ENCODE measurements around the gene CIAO3. TPM values are rescaled to one million over a fixed set of nuclear protein-coding genes. Genes with fewer than 3 reads are reported as not detected.
"Not testable (repeated sequence)": the region's sequence is repeated elsewhere in the genome, so short reads cannot be mapped to it uniquely, and the experiment has no call there.

Gene CIAO3
- total RNA-seq, 1 experiment from 2014 or later, result 50.9 TPM

DNA sequence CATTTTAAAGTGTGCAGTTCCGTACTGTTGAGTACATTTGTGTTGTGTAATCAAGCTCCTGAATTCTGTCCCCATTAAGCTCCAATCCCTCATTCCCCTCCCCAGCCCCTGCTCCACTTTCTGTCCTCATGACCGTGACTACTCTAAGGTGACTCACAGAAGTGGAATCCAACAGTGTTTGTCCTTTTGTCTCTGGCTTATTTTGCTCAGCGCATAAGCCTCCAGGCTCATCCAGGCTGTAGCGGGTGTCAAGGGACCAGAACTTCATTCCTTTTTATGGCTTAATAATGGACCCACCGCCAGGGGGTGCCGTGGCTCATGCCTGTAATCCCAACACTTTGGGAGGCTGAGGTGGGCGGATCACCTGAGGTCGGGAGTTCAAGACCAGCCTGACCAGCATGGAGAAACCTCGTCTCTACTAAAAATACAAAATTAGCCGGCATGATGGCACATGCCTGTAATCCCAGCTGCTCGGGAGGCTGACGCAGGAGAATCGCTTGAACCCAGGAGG, 28.0 kb downstream of the CIAO3 start:
- H3K9me3 Mint-ChIP-seq, H3K36me3 Mint-ChIP-seq, POLR2A ChIA-PET, H3K4me3 Mint-ChIP-seq, ATAC-seq, H3K4me1 Mint-ChIP-seq: not testable (repeated sequence)
- TF ChIP-seq, protein P1, sequence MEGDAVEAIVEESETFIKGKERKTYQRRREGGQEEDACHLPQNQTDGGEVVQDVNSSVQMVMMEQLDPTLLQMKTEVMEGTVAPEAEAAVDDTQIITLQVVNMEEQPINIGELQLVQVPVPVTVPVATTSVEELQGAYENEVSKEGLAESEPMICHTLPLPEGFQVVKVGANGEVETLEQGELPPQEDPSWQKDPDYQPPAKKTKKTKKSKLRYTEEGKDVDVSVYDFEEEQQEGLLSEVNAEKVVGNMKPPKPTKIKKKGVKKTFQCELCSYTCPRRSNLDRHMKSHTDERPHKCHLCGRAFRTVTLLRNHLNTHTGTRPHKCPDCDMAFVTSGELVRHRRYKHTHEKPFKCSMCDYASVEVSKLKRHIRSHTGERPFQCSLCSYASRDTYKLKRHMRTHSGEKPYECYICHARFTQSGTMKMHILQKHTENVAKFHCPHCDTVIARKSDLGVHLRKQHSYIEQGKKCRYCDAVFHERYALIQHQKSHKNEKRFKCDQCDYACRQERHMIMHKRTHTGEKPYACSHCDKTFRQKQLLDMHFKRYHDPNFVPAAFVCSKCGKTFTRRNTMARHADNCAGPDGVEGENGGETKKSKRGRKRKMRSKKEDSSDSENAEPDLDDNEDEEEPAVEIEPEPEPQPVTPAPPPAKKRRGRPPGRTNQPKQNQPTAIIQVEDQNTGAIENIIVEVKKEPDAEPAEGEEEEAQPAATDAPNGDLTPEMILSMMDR (IDR thresholded peaks at IDR 0.05), result peak; percentile 44
- CTCF ChIA-PET, result interaction anchor here (0.9 to 8.8 kb wide), 18 partner anchors 8 to 345 kb away, joined by 3 to 90 read pairs (median 6); partner anchors contain the start of genes ANTKMT, CCDC78, CHTF18 and CIAO3
- Mint-ChIP-seq H3K27me3 (ENCODE audit: low read depth) (peaks cover 51% of the 10 kb centered on the region), H3K27ac (peak overlapping the region; percentile 34)
- peak; percentile 86 for DNase-seq (ENCODE audit: low spot score)

DNA sequence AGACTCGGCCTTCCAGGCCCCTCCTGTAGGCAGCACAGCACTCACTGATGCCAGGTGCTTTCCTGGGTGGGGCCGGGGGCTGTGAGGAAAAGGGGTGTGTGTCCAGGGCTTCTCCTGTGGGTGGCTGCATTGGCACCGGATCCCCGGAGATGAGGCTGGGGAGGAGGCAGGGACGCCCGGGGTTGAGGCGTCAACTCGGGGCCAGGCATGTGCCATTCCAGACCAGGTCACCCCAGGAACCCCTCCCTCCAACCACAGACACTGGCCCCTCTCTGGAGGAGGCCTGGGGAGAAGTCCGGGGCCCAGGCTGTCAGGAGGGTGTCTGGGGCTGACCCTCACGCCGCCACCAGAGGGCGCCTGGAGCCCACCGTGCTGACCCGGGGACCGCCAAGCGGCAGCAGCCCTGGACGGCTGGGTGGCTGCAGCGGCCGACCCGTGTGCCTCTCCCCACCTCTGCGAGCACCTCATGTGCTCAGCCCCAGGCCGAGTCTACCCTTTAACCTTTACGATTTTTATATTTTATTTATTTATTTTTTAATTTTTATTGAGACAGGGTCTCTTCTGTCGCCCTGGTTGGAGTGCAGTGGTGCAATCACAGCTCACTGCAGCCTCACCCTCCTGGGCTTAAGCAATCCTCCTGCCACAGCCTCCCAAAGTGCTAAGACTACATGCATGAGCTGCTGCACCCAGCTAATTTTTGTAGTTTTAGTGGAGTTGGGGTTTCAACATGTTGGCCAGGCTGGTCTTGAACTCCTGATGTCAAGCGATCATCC, 29.1 kb downstream of the CIAO3 start:
- H3K27ac Mint-ChIP-seq, result no peak overlapping the region
- ChIA-PET CTCF (interaction anchor here (0.9 to 8.8 kb wide), 23 partner anchors 8 to 346 kb away, joined by 3 to 90 read pairs (median 6); partner anchors contain the start of genes ANTKMT, CCDC78, CHTF18 and CIAO3), POLR2A (interaction anchor here (0.7 kb wide), 1 partner anchor 74 kb away, joined by 3 read pairs; no protein-coding TSS in a partner anchor)
- ATAC-seq, result peak; percentile 58
- TF ChIP-seq, protein P2, sequence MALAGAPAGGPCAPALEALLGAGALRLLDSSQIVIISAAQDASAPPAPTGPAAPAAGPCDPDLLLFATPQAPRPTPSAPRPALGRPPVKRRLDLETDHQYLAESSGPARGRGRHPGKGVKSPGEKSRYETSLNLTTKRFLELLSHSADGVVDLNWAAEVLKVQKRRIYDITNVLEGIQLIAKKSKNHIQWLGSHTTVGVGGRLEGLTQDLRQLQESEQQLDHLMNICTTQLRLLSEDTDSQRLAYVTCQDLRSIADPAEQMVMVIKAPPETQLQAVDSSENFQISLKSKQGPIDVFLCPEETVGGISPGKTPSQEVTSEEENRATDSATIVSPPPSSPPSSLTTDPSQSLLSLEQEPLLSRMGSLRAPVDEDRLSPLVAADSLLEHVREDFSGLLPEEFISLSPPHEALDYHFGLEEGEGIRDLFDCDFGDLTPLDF (CRISPR knock-in tag; IDR thresholded peaks at IDR 0.05), result no peak
- TF ChIP-seq, protein P3, sequence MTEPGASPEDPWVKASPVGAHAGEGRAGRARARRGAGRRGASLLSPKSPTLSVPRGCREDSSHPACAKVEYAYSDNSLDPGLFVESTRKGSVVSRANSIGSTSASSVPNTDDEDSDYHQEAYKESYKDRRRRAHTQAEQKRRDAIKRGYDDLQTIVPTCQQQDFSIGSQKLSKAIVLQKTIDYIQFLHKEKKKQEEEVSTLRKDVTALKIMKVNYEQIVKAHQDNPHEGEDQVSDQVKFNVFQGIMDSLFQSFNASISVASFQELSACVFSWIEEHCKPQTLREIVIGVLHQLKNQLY (CRISPR knock-in tag; IDR thresholded peaks at IDR 0.05), result no peak
- TF ChIP-seq, protein P4, sequence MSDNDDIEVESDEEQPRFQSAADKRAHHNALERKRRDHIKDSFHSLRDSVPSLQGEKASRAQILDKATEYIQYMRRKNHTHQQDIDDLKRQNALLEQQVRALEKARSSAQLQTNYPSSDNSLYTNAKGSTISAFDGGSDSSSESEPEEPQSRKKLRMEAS (CRISPR knock-in tag; IDR thresholded peaks at IDR 0.05), result peak; percentile 28; the same call in 1 of the 2 replicates
- TF ChIP-seq, protein P1 (IDR thresholded peaks at IDR 0.05), result peak; percentile 96
- 0 out of 2 replicates have a peak, but pooled peaks have one; percentile 34 for TF ChIP-seq ZNF423 (CRISPR knock-in tag; IDR thresholded peaks at IDR 0.05)
- peak; percentile 90 for DNase-seq (ENCODE audit: low spot score)
- H3K4me3 Mint-ChIP-seq, result no peak overlapping the region
- no peaks in the 10 kb centered on the region for H3K9me3 Mint-ChIP-seq
- peaks cover 62% of the 10 kb centered on the region for H3K27me3 Mint-ChIP-seq (ENCODE audit: low read depth)
- peaks cover 7% of the 10 kb centered on the region for H3K4me1 Mint-ChIP-seq
- no peaks in the 10 kb centered on the region for H3K36me3 Mint-ChIP-seq

DNA sequence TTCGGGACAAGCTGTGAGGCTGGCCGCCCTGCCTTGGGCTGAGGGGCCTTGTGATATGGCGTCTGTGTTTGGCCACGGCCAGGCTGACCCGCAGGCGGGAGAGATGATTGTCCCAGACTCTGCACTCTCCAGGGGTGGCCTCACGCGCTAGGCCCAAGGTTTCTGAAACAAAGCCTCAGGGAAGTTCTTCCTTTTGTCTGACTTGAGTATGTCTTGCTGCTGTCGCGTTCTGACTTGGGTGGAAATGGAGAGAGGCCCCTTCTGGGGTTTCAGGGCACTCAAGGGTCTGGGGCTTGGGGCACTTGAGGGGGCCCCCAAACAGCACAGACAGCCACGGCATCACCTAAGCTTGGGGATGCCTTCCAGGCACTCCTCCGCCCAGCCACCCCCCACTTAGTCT, 29.7 kb downstream of the CIAO3 start:
- DNase-seq (ENCODE audit: low spot score) (no peak), ATAC-seq (no peak)
- Mint-ChIP-seq H3K36me3 (no peaks in the 10 kb centered on the region), H3K4me1 (peaks cover 2% of the 10 kb centered on the region), H3K27ac (no peak overlapping the region), H3K27me3 (ENCODE audit: low read depth) (peaks cover 64% of the 10 kb centered on the region), H3K4me3 (no peak overlapping the region), H3K9me3 (no peaks in the 10 kb centered on the region)
- TF ChIP-seq, protein P5, sequence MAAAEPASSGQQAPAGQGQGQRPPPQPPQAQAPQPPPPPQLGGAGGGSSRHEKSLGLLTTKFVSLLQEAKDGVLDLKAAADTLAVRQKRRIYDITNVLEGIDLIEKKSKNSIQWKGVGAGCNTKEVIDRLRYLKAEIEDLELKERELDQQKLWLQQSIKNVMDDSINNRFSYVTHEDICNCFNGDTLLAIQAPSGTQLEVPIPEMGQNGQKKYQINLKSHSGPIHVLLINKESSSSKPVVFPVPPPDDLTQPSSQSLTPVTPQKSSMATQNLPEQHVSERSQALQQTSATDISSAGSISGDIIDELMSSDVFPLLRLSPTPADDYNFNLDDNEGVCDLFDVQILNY (CRISPR knock-in tag; IDR thresholded peaks at IDR 0.05), result no peak
- TF ChIP-seq FOXP1 (CRISPR knock-in tag; IDR thresholded peaks at IDR 0.05; ENCODE audit: borderline replicate concordance) (no peak), ELF4 (CRISPR knock-in tag; IDR thresholded peaks at IDR 0.05; ENCODE audit: low read depth) (no peak), HMGA2 (CRISPR knock-in tag; IDR thresholded peaks at IDR 0.05) (no peak), PRRX2 (CRISPR knock-in tag; IDR thresholded peaks at IDR 0.05) (no peak), IRF2 (CRISPR knock-in tag; IDR thresholded peaks at IDR 0.05; ENCODE audit: borderline replicate concordance, low read depth) (no peak)
- TF ChIP-seq, protein P6, sequence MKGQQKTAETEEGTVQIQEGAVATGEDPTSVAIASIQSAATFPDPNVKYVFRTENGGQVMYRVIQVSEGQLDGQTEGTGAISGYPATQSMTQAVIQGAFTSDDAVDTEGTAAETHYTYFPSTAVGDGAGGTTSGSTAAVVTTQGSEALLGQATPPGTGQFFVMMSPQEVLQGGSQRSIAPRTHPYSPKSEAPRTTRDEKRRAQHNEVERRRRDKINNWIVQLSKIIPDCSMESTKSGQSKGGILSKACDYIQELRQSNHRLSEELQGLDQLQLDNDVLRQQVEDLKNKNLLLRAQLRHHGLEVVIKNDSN (CRISPR knock-in tag; IDR thresholded peaks at IDR 0.05), result no peak
- TF ChIP-seq, protein P7, sequence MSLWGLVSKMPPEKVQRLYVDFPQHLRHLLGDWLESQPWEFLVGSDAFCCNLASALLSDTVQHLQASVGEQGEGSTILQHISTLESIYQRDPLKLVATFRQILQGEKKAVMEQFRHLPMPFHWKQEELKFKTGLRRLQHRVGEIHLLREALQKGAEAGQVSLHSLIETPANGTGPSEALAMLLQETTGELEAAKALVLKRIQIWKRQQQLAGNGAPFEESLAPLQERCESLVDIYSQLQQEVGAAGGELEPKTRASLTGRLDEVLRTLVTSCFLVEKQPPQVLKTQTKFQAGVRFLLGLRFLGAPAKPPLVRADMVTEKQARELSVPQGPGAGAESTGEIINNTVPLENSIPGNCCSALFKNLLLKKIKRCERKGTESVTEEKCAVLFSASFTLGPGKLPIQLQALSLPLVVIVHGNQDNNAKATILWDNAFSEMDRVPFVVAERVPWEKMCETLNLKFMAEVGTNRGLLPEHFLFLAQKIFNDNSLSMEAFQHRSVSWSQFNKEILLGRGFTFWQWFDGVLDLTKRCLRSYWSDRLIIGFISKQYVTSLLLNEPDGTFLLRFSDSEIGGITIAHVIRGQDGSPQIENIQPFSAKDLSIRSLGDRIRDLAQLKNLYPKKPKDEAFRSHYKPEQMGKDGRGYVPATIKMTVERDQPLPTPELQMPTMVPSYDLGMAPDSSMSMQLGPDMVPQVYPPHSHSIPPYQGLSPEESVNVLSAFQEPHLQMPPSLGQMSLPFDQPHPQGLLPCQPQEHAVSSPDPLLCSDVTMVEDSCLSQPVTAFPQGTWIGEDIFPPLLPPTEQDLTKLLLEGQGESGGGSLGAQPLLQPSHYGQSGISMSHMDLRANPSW (CRISPR knock-in tag; conservative IDR thresholded peaks at IDR 0.05; ENCODE audit: low read depth), result no peak
- POLR2A ChIA-PET, result interaction anchor here (0.5 kb wide), 1 partner anchor 14 kb away, joined by 3 read pairs; no protein-coding TSS in a partner anchor
- CTCF ChIA-PET, result interaction anchor here (1.3 to 8.8 kb wide), 7 partner anchors 9 to 89 kb away, joined by 3 to 90 read pairs (median 10); partner anchors contain the start of genes ANTKMT, CCDC78, CHTF18 and GNG13
